Loucy (cell line): Measurements from ENCODE around the gene ZDHHC14.

Experiments used
- H2AFZ ChIP-seq: fragments of 200-600 bp; sonication (generic); 2 replicates; pipeline ENCODE4 v1.6.0; 2016; ENCODE audit warnings: antibody characterized with exemption, mild to moderate bottlenecking, low read length, moderate library complexity
- H3F3A ChIP-seq: fragments of 200-600 bp; 2 replicates; pipeline ENCODE4 v1.6.0; 2016; ENCODE audit warnings: antibody characterized with exemption, low read depth, mild to moderate bottlenecking
- H3K27me3 ChIP-seq: fragments of 200-600 bp; sonication (generic); 2 replicates; pipeline ENCODE4 v1.6.1; 2014; ENCODE audit warnings: low read length, mild to moderate bottlenecking; ENCODE audit not compliant: insufficient read depth, poor library complexity, severe bottlenecking
- H3K36me3 ChIP-seq: fragments of 200-600 bp; sonication (generic); 2 replicates; pipeline ENCODE4 v1.6.1; 2016; ENCODE audit warnings: low read length; ENCODE audit not compliant: insufficient read depth
- H3K4me1 ChIP-seq: fragments of 200-600 bp; sonication (generic); 2 replicates; pipeline ENCODE4 v1.5.1; 2014; ENCODE audit warnings: low read length, mild to moderate bottlenecking; ENCODE audit not compliant: insufficient read depth, poor library complexity, severe bottlenecking
- H3K4me2 ChIP-seq: fragments of 200-600 bp; sonication (generic); 2 replicates; pipeline ENCODE4 v1.6.0; 2014; ENCODE audit warnings: antibody characterized with exemption, low read length, low read depth, mild to moderate bottlenecking; ENCODE audit not compliant: poor library complexity, severe bottlenecking
- H3K4me3 ChIP-seq: fragments of 200-600 bp; sonication (generic); 2 replicates; pipeline ENCODE4 v1.5.1; 2014; ENCODE audit warnings: low read length, mild to moderate bottlenecking, mixed read lengths; ENCODE audit not compliant: poor library complexity, severe bottlenecking
- H3K79me2 ChIP-seq: fragments of 200-600 bp; sonication (generic); 2 replicates; pipeline ENCODE4 v1.6.1; 2014; ENCODE audit warnings: low read length; ENCODE audit not compliant: insufficient read depth
- H3K9ac ChIP-seq: fragments of 200-600 bp; sonication (generic); 2 replicates; pipeline ENCODE4 v1.6.0; 2014; ENCODE audit warnings: mild to moderate bottlenecking, low read depth, low read length, moderate library complexity; ENCODE audit not compliant: poor library complexity, severe bottlenecking
- H3K9me2 ChIP-seq: fragments of 200-600 bp; sonication (generic); replicated peaks from 2 replicates; pipeline ENCODE4 v1.6.1; 2016; ENCODE audit warnings: low read depth, low read length, mixed read lengths
- H3K9me3 ChIP-seq: fragments of 200-600 bp; sonication (generic); 2 replicates; pipeline ENCODE4 v1.6.1; 2014; ENCODE audit warnings: mild to moderate bottlenecking, antibody characterized with exemption, low read length, low read depth; ENCODE audit not compliant: insufficient read depth
- H4K20me1 ChIP-seq: fragments of 200-600 bp; sonication (generic); 2 replicates; pipeline ENCODE4 v1.6.0; 2014; ENCODE audit warnings: antibody characterized with exemption, low read length, mild to moderate bottlenecking; ENCODE audit not compliant: insufficient read depth, poor library complexity, severe bottlenecking
- CTCF ChIP-seq: fragments of 200-600 bp; sonication (generic); conservative IDR thresholded peaks from 2 replicates; pipeline ENCODE4 v1.5.1; 2014; ENCODE audit warnings: mild to moderate bottlenecking, antibody characterized with exemption, low read length
- EZH2phosphoT487 ChIP-seq: fragments of 200-600 bp; IDR thresholded peaks from 2 replicates; pipeline ENCODE4 v1.6.1; 2018; ENCODE audit warnings: antibody characterized with exemption, mild to moderate bottlenecking, moderate library complexity, borderline replicate concordance

ZDHHC14 gene

GRCh38 chr6:157551041-157551832, 170.2 kb downstream of the ZDHHC14 start:
- Histone ChIP-seq H4K20me1 (no peaks in the 10 kb centered on the region), H3K9me2 (no peaks in the 10 kb centered on the region), H2AFZ (no peak overlapping the region), H3K4me1 (no peaks in the 10 kb centered on the region), H3K9me3 (no peaks in the 10 kb centered on the region), H3K79me2 (no peaks in the 10 kb centered on the region), H3F3A (no peaks in the 10 kb centered on the region), H3K4me3 (no peak overlapping the region), H3K36me3 (no peaks in the 10 kb centered on the region), H3K4me2 (no peak overlapping the region), H3K27me3 (no peaks in the 10 kb centered on the region), H3K9ac (no peak overlapping the region)
- TF ChIP-seq CTCF: no peak
- no peak for TF ChIP-seq EZH2phosphoT487

- H3K36me3 ChIP-seq: no peaks in the 10 kb centered on the region
- no peaks in the 10 kb centered on the region for H3F3A ChIP-seq
- H3K9me2 ChIP-seq: no peaks in the 10 kb centered on the region
- no peaks in the 10 kb centered on the region for H3K79me2 ChIP-seq
- no peaks in the 10 kb centered on the region for H3K9me3 ChIP-seq
- H3K27me3 ChIP-seq: no peaks in the 10 kb centered on the region
- H3K4me1 ChIP-seq: no peaks in the 10 kb centered on the region
- H4K20me1 ChIP-seq: no peaks in the 10 kb centered on the region
- no peak overlapping the region for H3K9ac ChIP-seq
- H3K4me3 ChIP-seq: no peak overlapping the region
- H2AFZ ChIP-seq: no peak overlapping the region
- H3K4me2 ChIP-seq: no peak overlapping the region
- TF ChIP-seq EZH2phosphoT487 (no peak), CTCF (no peak)
Measured at GRCh38 chr6:157552081-157552747, 171.2 kb downstream of the ZDHHC14 start.

GRCh38 chr6:157552820-157553485, 172.0 kb downstream of the ZDHHC14 start:
- no peak overlapping the region for H3K9ac ChIP-seq
- H3K9me2 ChIP-seq: no peaks in the 10 kb centered on the region
- no peaks in the 10 kb centered on the region for H3F3A ChIP-seq
- no peaks in the 10 kb centered on the region for H3K79me2 ChIP-seq
- no peak overlapping the region for H3K4me3 ChIP-seq
- no peak for TF ChIP-seq EZH2phosphoT487
- no peak for TF ChIP-seq CTCF
- H3K36me3 ChIP-seq: no peaks in the 10 kb centered on the region
- no peak overlapping the region for H3K4me2 ChIP-seq
- no peaks in the 10 kb centered on the region for H4K20me1 ChIP-seq
- H2AFZ ChIP-seq: no peak overlapping the region
- no peaks in the 10 kb centered on the region for H3K27me3 ChIP-seq
- H3K4me1 ChIP-seq: no peaks in the 10 kb centered on the region
- no peaks in the 10 kb centered on the region for H3K9me3 ChIP-seq
